Prostate gland (tissue), 2 donors: Measurements from ENCODE around the gene ST6GAL1.

Experiments used
- POLR2A ChIP-seq: fragments of 450-650 bp; IDR thresholded peaks from one replicate; pipeline ENCODE4 v1.6.1; 2016; ENCODE audit warnings: antibody characterized with exemption, mild to moderate bottlenecking
- TF ChIP-seq, protein P1 (sequence below), 4 experiments: fragments of 200-600 bp in 2 of 4; fragments of 450-650 bp in 2 of 4; sonication (generic) in 2 of 4; IDR thresholded peaks; 1 replicate in 3 of 4; 2 replicates in 1 of 4; pipeline ENCODE4 v1.5.1; 2016 to 2019; ENCODE audit warnings: antibody characterized with exemption in 4 of 4, mild to moderate bottlenecking in 2 of 4, moderate library complexity in 2 of 4

DNA sequence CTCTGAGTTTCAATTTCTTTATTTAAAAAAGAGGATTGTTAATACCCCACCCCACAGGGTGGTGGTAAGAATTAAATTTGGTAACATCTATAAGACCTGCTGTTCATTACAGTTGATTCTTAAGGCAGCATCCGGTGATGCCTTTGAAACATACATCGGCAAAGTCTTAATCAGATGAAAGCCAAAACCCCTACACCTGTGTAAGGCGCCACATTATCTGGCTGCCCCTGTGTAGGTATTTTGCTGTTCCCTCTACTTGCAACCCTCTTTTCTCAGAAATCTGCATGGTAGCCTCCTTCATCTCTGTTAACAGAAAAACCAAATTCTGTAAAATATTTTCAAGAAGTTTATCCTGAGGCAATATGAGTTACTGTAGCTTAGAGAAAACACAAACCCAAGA lies 90.0 kb downstream of the ST6GAL1 start:
- TF ChIP-seq, protein P1, sequence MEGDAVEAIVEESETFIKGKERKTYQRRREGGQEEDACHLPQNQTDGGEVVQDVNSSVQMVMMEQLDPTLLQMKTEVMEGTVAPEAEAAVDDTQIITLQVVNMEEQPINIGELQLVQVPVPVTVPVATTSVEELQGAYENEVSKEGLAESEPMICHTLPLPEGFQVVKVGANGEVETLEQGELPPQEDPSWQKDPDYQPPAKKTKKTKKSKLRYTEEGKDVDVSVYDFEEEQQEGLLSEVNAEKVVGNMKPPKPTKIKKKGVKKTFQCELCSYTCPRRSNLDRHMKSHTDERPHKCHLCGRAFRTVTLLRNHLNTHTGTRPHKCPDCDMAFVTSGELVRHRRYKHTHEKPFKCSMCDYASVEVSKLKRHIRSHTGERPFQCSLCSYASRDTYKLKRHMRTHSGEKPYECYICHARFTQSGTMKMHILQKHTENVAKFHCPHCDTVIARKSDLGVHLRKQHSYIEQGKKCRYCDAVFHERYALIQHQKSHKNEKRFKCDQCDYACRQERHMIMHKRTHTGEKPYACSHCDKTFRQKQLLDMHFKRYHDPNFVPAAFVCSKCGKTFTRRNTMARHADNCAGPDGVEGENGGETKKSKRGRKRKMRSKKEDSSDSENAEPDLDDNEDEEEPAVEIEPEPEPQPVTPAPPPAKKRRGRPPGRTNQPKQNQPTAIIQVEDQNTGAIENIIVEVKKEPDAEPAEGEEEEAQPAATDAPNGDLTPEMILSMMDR (IDR thresholded peaks at IDR 0.05), result no peak
- TF ChIP-seq POLR2A, result no peak
